AG10803 (cell line): ENCODE results near the gene LLGL2.

ENCODE experiments used
- DNase-seq: peaks from one replicate; pipeline ENCODE4 v3.0.0; 2010; ENCODE audit warnings: low read depth
- H3K4me3 ChIP-seq: 2 replicates; pipeline ENCODE4 v1.5.1; 2011; ENCODE audit warnings: mild to moderate bottlenecking, low read length, control low read depth
- CTCF ChIP-seq: conservative IDR thresholded peaks from 2 replicates; pipeline ENCODE4 v1.5.1; 2011; ENCODE audit warnings: mild to moderate bottlenecking, low read length, control low read depth, inconsistent platforms

Gene LLGL2

GRCh38 chr17:75594499-75595283 lies 69.2 kb downstream of the LLGL2 start:
- no peak overlapping the region for H3K4me3 ChIP-seq
- DNase-seq = no peak
- TF ChIP-seq CTCF = no peak

GRCh38 chr17:75595284-75595919 lies 69.9 kb downstream of the LLGL2 start:
- no peak for DNase-seq
- no peak for TF ChIP-seq CTCF
- no peak overlapping the region for H3K4me3 ChIP-seq

- no peak overlapping the region for H3K4me3 ChIP-seq
- no peak for TF ChIP-seq CTCF
- no peak for DNase-seq
Observed at GRCh38 chr17:75595920-75596313, 70.4 kb downstream of the LLGL2 start.

- no peak overlapping the region for H3K4me3 ChIP-seq
- no peak for TF ChIP-seq CTCF
- no peak for DNase-seq
Observed at GRCh38 chr17:75596320-75597087, 71.0 kb downstream of the LLGL2 start.

GRCh38 chr17:75601057-75601987 lies 75.8 kb downstream of the LLGL2 start:
- DNase-seq = peak; percentile 20
- H3K4me3 ChIP-seq = no peak overlapping the region
- peak; percentile 70 for TF ChIP-seq CTCF

GRCh38 chr17:75602644-75603043 lies 77.1 kb downstream of the LLGL2 start:
- H3K4me3 ChIP-seq = no peak overlapping the region
- TF ChIP-seq CTCF = no peak
- no peak for DNase-seq
